ENCODE data around the gene DOK3.

- TF ChIP-seq EZH2 (IDR thresholded peaks at IDR 0.05; ENCODE audit: low read depth, unreplicated experiment), result no peak
- no peak for TF ChIP-seq CTCF (conservative IDR thresholded peaks at IDR 0.05; ENCODE audit: low read depth in 2 of 2)
- TF ChIP-seq JUNB (IDR thresholded peaks at IDR 0.05; ENCODE audit: unreplicated experiment), result no peak
- TF ChIP-seq ZNF331 (CRISPR knock-in tag; IDR thresholded peaks at IDR 0.05; ENCODE audit: low read depth), result no peak
- TF ChIP-seq ZNF462 (CRISPR knock-in tag; IDR thresholded peaks at IDR 0.05), result no peak
- no peak for TF ChIP-seq CREB1 (CRISPR knock-in tag; IDR thresholded peaks at IDR 0.05; ENCODE audit: low read depth)
Measured at GRCh38 chr5:177528631-177529030, 19.0 kb upstream of the DOK3 start.
